ENCODE measurements around the gene KIF17. TPM values are rescaled to one million over a fixed set of nuclear protein-coding genes. Genes with fewer than 3 reads are reported as not detected.

KIF17 gene
- total RNA-seq, 1 experiment from 2014 or later: 5.1 TPM

- H2BK120ac ChIP-seq (ENCODE audit: low read depth, low read length, poor library complexity, severe bottlenecking): no peak overlapping the region
- Mint-ChIP-seq H3K9me3 (no peaks in the 10 kb centered on the region; a peak in 1 of 5 replicates), H3K4me3 (no peak overlapping the region), H3K27ac (no peak overlapping the region), H3K36me3 (ENCODE audit: insufficient read depth in 1 of 3, low read depth in 3 of 3) (no peaks in the 10 kb centered on the region), H3K4me1 (peaks cover 28% of the 10 kb centered on the region in 2 experiments), H3K27me3 (ENCODE audit: low read depth) (no peaks in the 10 kb centered on the region; the same call in 1 of the 2 replicates)
- no peak overlapping the region for H2AFZ ChIP-seq (ENCODE audit: low read length)
- H2BK20ac ChIP-seq (ENCODE audit: low read depth, low read length, poor library complexity, severe bottlenecking): no peak overlapping the region
- H3K4ac ChIP-seq (ENCODE audit: low read depth, low read length): no peak overlapping the region
- no peak for TF ChIP-seq CTCF (conservative IDR thresholded peaks at IDR 0.05)
- no peak overlapping the region for H3K9ac ChIP-seq (ENCODE audit: extremely low read depth, insufficient read length, low read length)
- no peak overlapping the region for H2BK15ac ChIP-seq (ENCODE audit: low read depth, low read length)
- no CpG with 5 or more reads among the region's 6 CpGs for WGBS (ENCODE audit: extremely low coverage, insufficient read length, low lambda C conversion rate)
- H4K5ac ChIP-seq (ENCODE audit: insufficient read length, low read depth, low read length): no peak overlapping the region
- H4K20me1 ChIP-seq (ENCODE audit: control insufficient read depth, insufficient read depth, insufficient read length): no peaks in the 10 kb centered on the region
- H3K9me3 ChIP-seq (ENCODE audit: control insufficient read depth, low read depth, low read length): no peaks in the 10 kb centered on the region
- no peak overlapping the region for H2BK12ac ChIP-seq (ENCODE audit: insufficient read length, low read depth, low read length)
- no peak overlapping the region for H4K91ac ChIP-seq (ENCODE audit: insufficient read length, low read depth, low read length)
- H3K14ac ChIP-seq (ENCODE audit: insufficient read depth, low read length): no peak overlapping the region
- no peak overlapping the region for H3K56ac ChIP-seq (ENCODE audit: insufficient read length, low read depth, low read length)
- no peak overlapping the region for H4K8ac ChIP-seq (replicated peaks; ENCODE audit: insufficient read length, low read depth, low read length)
- H3T11ph ChIP-seq (ENCODE audit: low read length): no peak overlapping the region
- H3K4me1 ChIP-seq (ENCODE audit: insufficient read depth, low read length): peaks cover 6% of the 10 kb centered on the region; the same call in 1 of the 2 replicates
- no peak overlapping the region for H3K4me2 ChIP-seq (ENCODE audit: insufficient read depth, insufficient read length, low read length)
- no peaks in the 10 kb centered on the region for H3K79me1 ChIP-seq (ENCODE audit: insufficient read depth, low read depth, low read length, poor library complexity, severe bottlenecking)
- H3K23me2 ChIP-seq (ENCODE audit: insufficient read length, low read depth, low read length, poor library complexity, severe bottlenecking): no peaks in the 10 kb centered on the region
- no peak overlapping the region for H3K23ac ChIP-seq (ENCODE audit: insufficient read length, low read depth, low read length)
- no peaks in the 10 kb centered on the region for H3K27me3 ChIP-seq (ENCODE audit: insufficient read depth, low read length)
- DNase-seq: no peak
- H2BK5ac ChIP-seq (ENCODE audit: insufficient read length, low read length): no peak overlapping the region
- no peak overlapping the region for H3K27ac ChIP-seq (ENCODE audit: insufficient read length, low read depth, low read length)
- no peak overlapping the region for H3K18ac ChIP-seq (ENCODE audit: insufficient read length, low read depth, low read length)
- H2AK5ac ChIP-seq (ENCODE audit: insufficient read length, low read length): no peak overlapping the region
- no peaks in the 10 kb centered on the region for H3K79me2 ChIP-seq (ENCODE audit: insufficient read depth, low read length)
Measured at GRCh38 chr1:20621012-20621411, 96.8 kb downstream of the KIF17 start.

Data from H9 (cell line).